ENCODE data around the gene AFF3. TPM values are rescaled to one million over a fixed set of nuclear protein-coding genes. Genes with fewer than 3 reads are reported as not detected.

The AFF3 gene
- total and polyA plus RNA-seq, 4 donors, result 4.2 to 90.9 (median 14.6) TPM

DNA sequence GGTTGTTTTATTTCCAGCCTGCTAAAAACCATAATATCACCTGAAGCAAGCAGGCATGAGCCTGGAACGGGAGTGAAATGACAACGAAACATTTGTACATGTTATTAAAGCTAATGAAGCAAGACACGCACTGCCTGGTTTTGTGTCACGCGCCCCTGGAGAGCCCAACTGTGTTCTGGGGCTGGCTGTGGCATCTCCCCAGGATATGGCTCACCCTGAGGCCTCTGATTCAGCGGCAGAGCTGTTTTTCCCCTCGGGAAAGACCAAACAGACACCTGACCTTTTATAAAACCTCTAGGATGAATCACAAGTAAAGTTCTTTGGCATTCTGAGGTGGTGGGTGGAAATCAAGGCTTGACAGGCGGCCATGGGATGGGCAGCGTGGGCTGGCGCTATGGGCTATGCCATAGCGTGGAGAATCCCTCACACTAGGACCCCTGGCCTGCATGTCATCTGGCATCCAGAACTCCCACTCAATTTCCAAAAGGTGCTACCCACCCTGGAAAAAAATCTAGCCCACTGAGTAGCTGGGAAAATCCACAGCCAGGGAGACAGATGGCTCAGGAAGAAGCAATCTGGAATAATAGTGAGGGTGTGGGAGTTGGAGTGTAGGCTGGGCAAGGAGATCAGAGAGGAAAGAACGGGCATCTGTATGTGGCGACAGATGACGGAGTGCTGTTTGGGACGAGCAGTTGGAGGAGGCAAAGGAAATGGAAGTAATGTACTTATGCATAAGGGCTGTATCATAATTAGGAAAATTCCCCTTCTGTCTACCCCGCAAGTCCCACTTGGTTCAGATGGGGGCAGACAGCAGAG lies 262.0 kb downstream of the AFF3 start:
- DNase-seq (peak in 2 of 3 donors; percentile 36 to 56), ATAC-seq (ENCODE audit: insufficient read depth, low FRiP score) (no peak)
- Histone ChIP-seq H3K36me3 (ENCODE audit: control insufficient read depth in 4 of 4, insufficient read depth in 4 of 4, low read length in 4 of 4) (no peaks in the 10 kb centered on the region), H3K4me3 (peak overlapping the region; percentile 5), H3K4me1 (ENCODE audit: control insufficient read depth in 5 of 5, insufficient read depth in 5 of 5, low read length in 5 of 5) (peaks cover 7 to 58% (median 15%) of the 10 kb centered on the region in 5 donors), H3K9ac (ENCODE audit: insufficient read depth in 1 of 2, low read length in 2 of 2) (no peak overlapping the region), H3K27me3 (ENCODE audit: control insufficient read depth in 3 of 3, insufficient read depth in 3 of 3, low read length in 2 of 3) (no peaks in the 10 kb centered on the region), H3K27ac (ENCODE audit: low read depth in 1 of 2, low read length in 1 of 2) (no peak overlapping the region), H3K9me3 (ENCODE audit: control insufficient read depth in 4 of 4, insufficient read depth in 3 of 4, low read length in 3 of 4) (no peaks in the 10 kb centered on the region)
- 92% methylated on average over 16 of the region's 16 CpGs for WGBS, 2 donors
- TF ChIP-seq, protein P1, sequence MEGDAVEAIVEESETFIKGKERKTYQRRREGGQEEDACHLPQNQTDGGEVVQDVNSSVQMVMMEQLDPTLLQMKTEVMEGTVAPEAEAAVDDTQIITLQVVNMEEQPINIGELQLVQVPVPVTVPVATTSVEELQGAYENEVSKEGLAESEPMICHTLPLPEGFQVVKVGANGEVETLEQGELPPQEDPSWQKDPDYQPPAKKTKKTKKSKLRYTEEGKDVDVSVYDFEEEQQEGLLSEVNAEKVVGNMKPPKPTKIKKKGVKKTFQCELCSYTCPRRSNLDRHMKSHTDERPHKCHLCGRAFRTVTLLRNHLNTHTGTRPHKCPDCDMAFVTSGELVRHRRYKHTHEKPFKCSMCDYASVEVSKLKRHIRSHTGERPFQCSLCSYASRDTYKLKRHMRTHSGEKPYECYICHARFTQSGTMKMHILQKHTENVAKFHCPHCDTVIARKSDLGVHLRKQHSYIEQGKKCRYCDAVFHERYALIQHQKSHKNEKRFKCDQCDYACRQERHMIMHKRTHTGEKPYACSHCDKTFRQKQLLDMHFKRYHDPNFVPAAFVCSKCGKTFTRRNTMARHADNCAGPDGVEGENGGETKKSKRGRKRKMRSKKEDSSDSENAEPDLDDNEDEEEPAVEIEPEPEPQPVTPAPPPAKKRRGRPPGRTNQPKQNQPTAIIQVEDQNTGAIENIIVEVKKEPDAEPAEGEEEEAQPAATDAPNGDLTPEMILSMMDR (IDR thresholded peaks at IDR 0.05; ENCODE audit: control extremely low read depth, extremely low read depth), result no peak

DNA sequence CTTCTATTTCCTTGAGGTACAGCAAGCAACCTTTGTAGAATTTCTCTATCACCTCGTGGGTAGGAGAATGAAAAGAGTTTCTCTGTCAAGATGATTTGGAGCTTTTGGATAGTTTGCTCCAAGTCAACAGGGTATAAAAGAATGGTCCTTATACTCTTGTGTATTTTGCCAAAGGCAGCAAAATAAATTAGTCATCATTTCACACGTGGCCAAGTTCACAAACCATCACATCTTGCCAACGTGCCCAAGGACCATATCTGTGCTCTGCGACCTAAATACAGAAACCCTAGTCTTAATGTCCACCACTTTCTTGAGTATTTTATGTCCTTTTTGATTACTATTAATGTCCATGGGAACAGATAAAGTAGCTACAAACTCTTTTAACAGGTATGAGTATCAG lies 262.9 kb downstream of the AFF3 start:
- WGBS, 2 donors, result 67 to 84% methylated on average over 4 of the region's 4 CpGs
- TF ChIP-seq, protein P1 (IDR thresholded peaks at IDR 0.05; ENCODE audit: control extremely low read depth, extremely low read depth), result no peak
- Histone ChIP-seq H3K4me3 (no peak overlapping the region), H3K27me3 (ENCODE audit: control insufficient read depth in 3 of 3, insufficient read depth in 3 of 3, low read length in 2 of 3) (no peaks in the 10 kb centered on the region), H3K9ac (ENCODE audit: insufficient read depth in 1 of 2, low read length in 2 of 2) (no peak overlapping the region), H3K4me1 (ENCODE audit: control insufficient read depth in 5 of 5, insufficient read depth in 5 of 5, low read length in 5 of 5) (peaks cover 7 to 58% (median 15%) of the 10 kb centered on the region in 5 donors), H3K27ac (ENCODE audit: low read depth in 1 of 2, low read length in 1 of 2) (no peak overlapping the region), H3K36me3 (ENCODE audit: control insufficient read depth in 4 of 4, insufficient read depth in 4 of 4, low read length in 4 of 4) (no peaks in the 10 kb centered on the region), H3K9me3 (ENCODE audit: control insufficient read depth in 4 of 4, insufficient read depth in 3 of 4, low read length in 3 of 4) (no peaks in the 10 kb centered on the region)
- no peak for ATAC-seq (ENCODE audit: insufficient read depth, low FRiP score)
- no peak for DNase-seq

DNA sequence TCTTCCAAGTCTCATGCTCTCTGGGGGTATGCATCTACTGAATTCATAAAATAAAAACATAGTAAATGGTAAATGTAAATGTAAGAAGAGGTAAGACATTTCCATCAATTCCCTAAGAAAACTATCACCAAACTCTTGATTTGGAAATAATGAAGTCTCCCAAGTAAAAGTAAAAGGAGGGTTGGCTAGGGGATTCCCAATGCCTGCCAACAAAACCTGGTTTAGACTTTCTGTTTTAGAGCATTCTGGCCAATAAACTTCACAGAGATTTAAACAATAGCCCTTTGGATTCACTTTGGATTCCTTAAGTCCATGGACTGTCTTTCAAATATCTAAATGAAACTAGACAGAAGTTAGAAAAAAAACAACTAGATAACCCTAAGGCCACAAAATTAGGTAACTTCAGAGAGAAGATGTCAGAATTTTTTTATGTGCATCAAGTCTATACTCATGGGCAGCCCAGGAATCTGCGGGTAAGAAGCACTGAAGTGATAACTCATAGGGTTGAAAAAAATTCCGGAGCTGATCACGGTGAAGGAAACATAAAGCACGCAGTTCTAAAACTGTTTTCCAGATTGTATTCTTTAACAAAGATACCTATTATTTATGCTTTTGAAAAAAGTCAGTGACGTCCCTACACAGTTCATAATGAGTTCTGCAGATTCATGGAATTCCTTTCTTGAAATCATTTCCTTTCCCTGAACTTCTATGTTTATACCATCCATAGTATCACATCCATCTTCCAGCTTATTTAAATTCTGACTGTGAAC lies 263.6 kb downstream of the AFF3 start:
- WGBS, 2 donors, result 71 to 76% methylated on average over 5 of the region's 5 CpGs
- DNase-seq, result peak in 2 of 3 donors; percentile 53 to 56
- ATAC-seq (ENCODE audit: insufficient read depth, low FRiP score), result no peak
- no peak overlapping the region for H3K27ac ChIP-seq (ENCODE audit: low read depth in 1 of 2, low read length in 1 of 2)
- no peaks in the 10 kb centered on the region for H3K9me3 ChIP-seq (ENCODE audit: control insufficient read depth in 4 of 4, insufficient read depth in 3 of 4, low read length in 3 of 4)
- no peak overlapping the region for H3K4me3 ChIP-seq
- no peak overlapping the region for H3K9ac ChIP-seq (ENCODE audit: insufficient read depth in 1 of 2, low read length in 2 of 2)
- H3K27me3 ChIP-seq (ENCODE audit: control insufficient read depth in 3 of 3, insufficient read depth in 3 of 3, low read length in 2 of 3), result no peaks in the 10 kb centered on the region
- TF ChIP-seq, protein P1 (IDR thresholded peaks at IDR 0.05; ENCODE audit: control extremely low read depth, extremely low read depth), result no peak
- peaks cover 7 to 55% (median 15%) of the 10 kb centered on the region in 5 donors for H3K4me1 ChIP-seq (ENCODE audit: control insufficient read depth in 5 of 5, insufficient read depth in 5 of 5, low read length in 5 of 5)
- H3K36me3 ChIP-seq (ENCODE audit: control insufficient read depth in 4 of 4, insufficient read depth in 4 of 4, low read length in 4 of 4), result no peaks in the 10 kb centered on the region

All from lung (tissue), 12 donors.